H9 (cell line): Measurements from ENCODE around the gene IGF2. TPM values are rescaled to one million over a fixed set of nuclear protein-coding genes. Genes with fewer than 3 reads are reported as not detected.

Source experiments
- DNase-seq: peaks from one replicate; pipeline ENCODE4 v3.0.0-alpha.2; 2017
- H2AFZ ChIP-seq: one replicate; pipeline ENCODE4 v1.6.1; 2013; ENCODE audit warnings: mild to moderate bottlenecking, low read length, control low read depth, moderate library complexity
- H2AK5ac ChIP-seq: 2 replicates; pipeline ENCODE4 v1.6.1; 2013; ENCODE audit warnings: low read length, control low read depth, mixed read lengths; ENCODE audit not compliant: insufficient read length
- H2BK120ac ChIP-seq: one replicate; pipeline ENCODE4 v1.6.1; 2013; ENCODE audit warnings: low read depth, mild to moderate bottlenecking, low read length, control low read depth, inconsistent platforms; ENCODE audit not compliant: poor library complexity, severe bottlenecking
- H2BK12ac ChIP-seq: 2 replicates; pipeline ENCODE4 v1.6.1; 2013; ENCODE audit warnings: low read length, control low read depth, mixed read lengths, low read depth; ENCODE audit not compliant: insufficient read length
- H2BK15ac ChIP-seq: 2 replicates; pipeline ENCODE4 v1.6.1; 2013; ENCODE audit warnings: low read depth, low read length, control low read depth
- H2BK20ac ChIP-seq: one replicate; pipeline ENCODE4 v1.6.1; 2013; ENCODE audit warnings: low read depth, mild to moderate bottlenecking, low read length, control low read depth, inconsistent platforms; ENCODE audit not compliant: poor library complexity, severe bottlenecking
- H2BK5ac ChIP-seq: 2 replicates; pipeline ENCODE4 v1.6.1; 2013; ENCODE audit warnings: low read length, control low read depth, mixed read lengths; ENCODE audit not compliant: insufficient read length
- H3K14ac ChIP-seq: 2 replicates; pipeline ENCODE4 v1.6.1; 2013; ENCODE audit warnings: low read length, control low read depth; ENCODE audit not compliant: insufficient read depth
- H3K18ac ChIP-seq: 2 replicates; pipeline ENCODE4 v1.6.1; 2013; ENCODE audit warnings: low read depth, mild to moderate bottlenecking, mixed read lengths, low read length, control low read depth; ENCODE audit not compliant: insufficient read length
- H3K23ac ChIP-seq: 2 replicates; pipeline ENCODE4 v1.6.1; 2013; ENCODE audit warnings: low read length, control low read depth, mixed read lengths, low read depth; ENCODE audit not compliant: insufficient read length
- H3K23me2 ChIP-seq: 2 replicates; pipeline ENCODE4 v1.6.1; 2013; ENCODE audit warnings: low read depth, mild to moderate bottlenecking, mixed read lengths, low read length, control low read depth; ENCODE audit not compliant: insufficient read length, poor library complexity, severe bottlenecking
- H3K27ac ChIP-seq: 2 replicates; pipeline ENCODE4 v1.5.1; 2013; ENCODE audit warnings: low read length, control low read depth, mixed read lengths, low read depth; ENCODE audit not compliant: insufficient read length
- H3K27me3 ChIP-seq: 2 replicates; pipeline ENCODE4 v1.6.1; 2013; ENCODE audit warnings: low read length, control low read depth, inconsistent platforms; ENCODE audit not compliant: insufficient read depth
- H3K4ac ChIP-seq: 2 replicates; pipeline ENCODE4 v1.6.1; 2013; ENCODE audit warnings: low read depth, mild to moderate bottlenecking, control low read depth, inconsistent platforms, low read length, moderate library complexity
- H3K4me1 ChIP-seq: 2 replicates; pipeline ENCODE4 v1.6.1; 2013; ENCODE audit warnings: low read length, control low read depth, inconsistent platforms; ENCODE audit not compliant: insufficient read depth
- H3K4me2 ChIP-seq: 2 replicates; pipeline ENCODE4 v1.6.1; 2013; ENCODE audit warnings: low read length, control low read depth, mixed read lengths; ENCODE audit not compliant: insufficient read length, insufficient read depth
- H3K56ac ChIP-seq: 2 replicates; pipeline ENCODE4 v1.6.1; 2013; ENCODE audit warnings: low read depth, mild to moderate bottlenecking, mixed read lengths, low read length, control low read depth; ENCODE audit not compliant: insufficient read length
- H3K79me1 ChIP-seq: 2 replicates; pipeline ENCODE4 v1.6.1; 2013; ENCODE audit warnings: low read depth, mild to moderate bottlenecking, moderate library complexity, low read length, control low read depth, inconsistent platforms; ENCODE audit not compliant: insufficient read depth, poor library complexity, severe bottlenecking
- H3K79me2 ChIP-seq: 2 replicates; pipeline ENCODE4 v1.6.1; 2013; ENCODE audit warnings: low read length, control low read depth, inconsistent platforms; ENCODE audit not compliant: insufficient read depth
- H3K9ac ChIP-seq: 2 replicates; pipeline ENCODE4 v1.6.1; 2013; ENCODE audit warnings: low read length, control low read depth, mixed read lengths; ENCODE audit not compliant: insufficient read length; ENCODE audit errors: extremely low read depth
- H3K9me3 ChIP-seq: one replicate; pipeline ENCODE4 v1.6.1; 2013; ENCODE audit warnings: low read depth, low read length, inconsistent platforms; ENCODE audit not compliant: control insufficient read depth
- H3T11ph ChIP-seq: one replicate; pipeline ENCODE4 v1.6.1; 2013; ENCODE audit warnings: mild to moderate bottlenecking, low read length, control low read depth, inconsistent platforms
- H4K20me1 ChIP-seq: one replicate; pipeline ENCODE4 v1.6.1; 2013; ENCODE audit not compliant: control insufficient read depth, insufficient read length, insufficient read depth
- H4K5ac ChIP-seq: 2 replicates; pipeline ENCODE4 v1.6.1; 2013; ENCODE audit warnings: low read depth, mild to moderate bottlenecking, mixed read lengths, low read length, control low read depth; ENCODE audit not compliant: insufficient read length
- H4K8ac ChIP-seq: replicated peaks from 2 replicates; pipeline ENCODE4 v1.6.1; 2013; ENCODE audit warnings: low read length, control low read depth, mixed read lengths, low read depth; ENCODE audit not compliant: insufficient read length
- H4K91ac ChIP-seq: 2 replicates; pipeline ENCODE4 v1.6.1; 2013; ENCODE audit warnings: low read depth, mild to moderate bottlenecking, moderate library complexity, mixed read lengths, low read length, control low read depth; ENCODE audit not compliant: insufficient read length
- H3K27ac Mint-ChIP-seq, 3 experiments: 2 replicates in 2 of 3; 3 replicates in 1 of 3; pipeline ENCODE4 v1.8.0; 2020 to 2021; ENCODE audit warnings: mixed read lengths in 3 of 3, mild to moderate bottlenecking in 1 of 3, moderate library complexity in 1 of 3
- H3K27me3 Mint-ChIP-seq: 2 replicates; pipeline ENCODE4 v1.8.0; 2021; ENCODE audit warnings: low read depth, mild to moderate bottlenecking, moderate library complexity, mixed read lengths
- H3K36me3 Mint-ChIP-seq, 3 experiments: 2 replicates in 2 of 3; 3 replicates in 1 of 3; pipeline ENCODE4 v1.8.0; 2020 to 2021; ENCODE audit warnings: low read depth in 3 of 3, mixed read lengths in 3 of 3; ENCODE audit not compliant: insufficient read depth in 1 of 3
- H3K4me1 Mint-ChIP-seq, 2 experiments: 2 replicates each; pipeline ENCODE4 v1.8.0; 2020; ENCODE audit warnings: mixed read lengths in 2 of 2
- H3K4me3 Mint-ChIP-seq, 2 experiments: 2 replicates in 1 of 2; 3 replicates in 1 of 2; pipeline ENCODE4 v1.8.0; 2020 to 2021; ENCODE audit warnings: mild to moderate bottlenecking in 2 of 2, mixed read lengths in 2 of 2, moderate library complexity in 1 of 2
- H3K9me3 Mint-ChIP-seq, 2 experiments: 2 replicates in 1 of 2; 3 replicates in 1 of 2; pipeline ENCODE4 v1.8.0; 2020; ENCODE audit warnings: mild to moderate bottlenecking in 2 of 2, mixed read lengths in 2 of 2, moderate library complexity in 1 of 2
- WGBS: extraction: QIAGEN DNeasy Blood & Tissue Kit; methylation state at CpG from one replicate; pipeline ENCODE4 v1.1.7; 2013; ENCODE audit warnings: missing lambda C conversion rate, low lambda C conversion rate, mixed read lengths; ENCODE audit not compliant: insufficient read length; ENCODE audit errors: extremely low coverage; 5-methylcytosine and 5-hydroxymethylcytosine counted together
- total RNA-seq: library from RNA; stranded (reverse); gene quantifications from 2 replicates; pipeline ENCODE4 v1.2.1, GENCODE V29; 2021
- TF ChIP-seq, protein P1 (sequence below): fragments of 200-600 bp; sonication (generic); conservative IDR thresholded peaks from 3 replicates; pipeline ENCODE4 v1.8.0; 2021; ENCODE audit warnings: antibody characterized with exemption, mild to moderate bottlenecking

IGF2 gene
- total RNA-seq, 1 experiment from 2014 or later: 2.8 TPM

DNA sequence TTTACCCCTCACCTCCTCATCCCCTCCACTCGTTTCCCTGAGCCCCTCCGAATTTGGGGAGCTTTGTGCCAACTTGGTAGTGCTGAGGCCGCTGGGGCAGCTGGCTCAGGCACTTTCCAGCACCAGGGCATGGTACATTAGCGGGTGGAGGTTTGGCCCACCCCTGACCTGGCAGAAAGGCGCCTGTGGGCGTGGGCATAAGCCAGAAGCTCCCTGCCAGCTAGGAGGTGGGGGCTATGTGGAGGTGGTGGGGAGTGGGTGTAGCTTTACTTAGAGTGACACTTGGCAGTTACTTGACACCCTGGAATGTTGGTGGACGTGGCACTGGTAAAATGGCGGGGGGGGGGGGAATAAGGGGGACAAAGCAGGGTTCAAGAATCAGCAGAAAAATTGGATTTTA lies 10.3 kb upstream of the IGF2 start:
- no peak overlapping the region for H3K23ac ChIP-seq

More for the DNA sequence above, 10.3 kb upstream of the IGF2 start:
- Histone ChIP-seq H3K79me2 (no peaks in the 10 kb centered on the region), H3K14ac (no peak overlapping the region), H2AFZ (no peak overlapping the region), H2BK20ac (no peak overlapping the region), H3K4me1 (no peaks in the 10 kb centered on the region), H3K27ac (no peak overlapping the region), H4K20me1 (no peaks in the 10 kb centered on the region), H2BK12ac (no peak overlapping the region), H2BK15ac (no peak overlapping the region), H3K9ac (no peak overlapping the region), H4K8ac (no peak overlapping the region), H3K4me2 (no peak overlapping the region), H3K56ac (no peak overlapping the region), H3K23me2 (no peaks in the 10 kb centered on the region), H3K79me1 (no peaks in the 10 kb centered on the region), H2AK5ac (no peak overlapping the region), H2BK120ac (no peak overlapping the region), H3T11ph (no peak overlapping the region), H3K18ac (no peak overlapping the region), H3K9me3 (no peaks in the 10 kb centered on the region), H4K5ac (no peak overlapping the region), H3K27me3 (peaks cover 38% of the 10 kb centered on the region), H3K4ac (no peak overlapping the region), H4K91ac (no peak overlapping the region), H2BK5ac (no peak overlapping the region)
- Mint-ChIP-seq H3K36me3 (no peaks in the 10 kb centered on the region; a peak in 1 of 7 replicates), H3K4me3 (no peak overlapping the region), H3K27me3 (peaks cover 73% of the 10 kb centered on the region), H3K9me3 (no peaks in the 10 kb centered on the region; a peak in 1 of 5 replicates), H3K27ac (no peak overlapping the region), H3K4me1 (peaks cover 21 to 39% of the 10 kb centered on the region in 2 experiments)
- no peak for DNase-seq
- WGBS: no CpG with 5 or more reads among the region's 8 CpGs
- TF ChIP-seq, protein P1, sequence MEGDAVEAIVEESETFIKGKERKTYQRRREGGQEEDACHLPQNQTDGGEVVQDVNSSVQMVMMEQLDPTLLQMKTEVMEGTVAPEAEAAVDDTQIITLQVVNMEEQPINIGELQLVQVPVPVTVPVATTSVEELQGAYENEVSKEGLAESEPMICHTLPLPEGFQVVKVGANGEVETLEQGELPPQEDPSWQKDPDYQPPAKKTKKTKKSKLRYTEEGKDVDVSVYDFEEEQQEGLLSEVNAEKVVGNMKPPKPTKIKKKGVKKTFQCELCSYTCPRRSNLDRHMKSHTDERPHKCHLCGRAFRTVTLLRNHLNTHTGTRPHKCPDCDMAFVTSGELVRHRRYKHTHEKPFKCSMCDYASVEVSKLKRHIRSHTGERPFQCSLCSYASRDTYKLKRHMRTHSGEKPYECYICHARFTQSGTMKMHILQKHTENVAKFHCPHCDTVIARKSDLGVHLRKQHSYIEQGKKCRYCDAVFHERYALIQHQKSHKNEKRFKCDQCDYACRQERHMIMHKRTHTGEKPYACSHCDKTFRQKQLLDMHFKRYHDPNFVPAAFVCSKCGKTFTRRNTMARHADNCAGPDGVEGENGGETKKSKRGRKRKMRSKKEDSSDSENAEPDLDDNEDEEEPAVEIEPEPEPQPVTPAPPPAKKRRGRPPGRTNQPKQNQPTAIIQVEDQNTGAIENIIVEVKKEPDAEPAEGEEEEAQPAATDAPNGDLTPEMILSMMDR: no peak
